ENCODE results near the gene DAB2IP.

The DAB2IP gene

GRCh38 chr9:121802753-121803152 lies 151.3 kb downstream of the DAB2IP start:
- Histone ChIP-seq H3K9me3 (ENCODE audit: control insufficient read depth, insufficient read depth, low read length) (no peaks in the 10 kb centered on the region), H3K4me3 (ENCODE audit: low read length) (no peak overlapping the region), H3K9me2 (replicated peaks; ENCODE audit: control insufficient read depth, low read length) (no peaks in the 10 kb centered on the region), H3K79me2 (ENCODE audit: control insufficient read depth, low read length) (no peaks in the 10 kb centered on the region), H3K4me2 (ENCODE audit: low read length) (no peak overlapping the region), H3F3A (ENCODE audit: control insufficient read depth, insufficient read depth) (no peaks in the 10 kb centered on the region), H3K4me1 (ENCODE audit: control insufficient read depth, low read length) (no peaks in the 10 kb centered on the region), H3K36me3 (ENCODE audit: control insufficient read depth, low read length) (no peaks in the 10 kb centered on the region), H3K27ac (ENCODE audit: low read depth, low read length) (no peak overlapping the region), H4K20me1 (ENCODE audit: control insufficient read depth, insufficient read depth, low read depth, low read length) (no peaks in the 10 kb centered on the region), H3K27me3 (ENCODE audit: control insufficient read depth, low read length) (peaks cover 10% of the 10 kb centered on the region)
- no peak for TF ChIP-seq CTCF (IDR thresholded peaks at IDR 0.05; ENCODE audit: low read depth, low read length, poor library complexity, severe bottlenecking)
- TF ChIP-seq EZH2phosphoT487 (IDR thresholded peaks at IDR 0.05; ENCODE audit: borderline replicate concordance, low read length), result no peak

GRCh38 chr9:121807069-121807822 lies 155.8 kb downstream of the DAB2IP start:
- H3K9me3 ChIP-seq (ENCODE audit: control insufficient read depth, insufficient read depth, low read length), result no peaks in the 10 kb centered on the region
- no peaks in the 10 kb centered on the region for H3K36me3 ChIP-seq (ENCODE audit: control insufficient read depth, low read length)
- no peak overlapping the region for H3K4me3 ChIP-seq (ENCODE audit: low read length)
- no peaks in the 10 kb centered on the region for H3K79me2 ChIP-seq (ENCODE audit: control insufficient read depth, low read length)
- H3K4me1 ChIP-seq (ENCODE audit: control insufficient read depth, low read length), result no peaks in the 10 kb centered on the region
- TF ChIP-seq EZH2phosphoT487 (IDR thresholded peaks at IDR 0.05; ENCODE audit: borderline replicate concordance, low read length) (no peak), CTCF (IDR thresholded peaks at IDR 0.05; ENCODE audit: low read depth, low read length, poor library complexity, severe bottlenecking) (no peak)
- H3K27ac ChIP-seq (ENCODE audit: low read depth, low read length), result no peak overlapping the region
- no peaks in the 10 kb centered on the region for H4K20me1 ChIP-seq (ENCODE audit: control insufficient read depth, insufficient read depth, low read depth, low read length)
- H3F3A ChIP-seq (ENCODE audit: control insufficient read depth, insufficient read depth), result no peaks in the 10 kb centered on the region
- peaks cover 5% of the 10 kb centered on the region; the same call in 1 of the 2 replicates for H3K27me3 ChIP-seq (ENCODE audit: control insufficient read depth, low read length)
- no peaks in the 10 kb centered on the region for H3K9me2 ChIP-seq (replicated peaks; ENCODE audit: control insufficient read depth, low read length)
- H3K4me2 ChIP-seq (ENCODE audit: low read length), result no peak overlapping the region

- Histone ChIP-seq H3K4me3 (ENCODE audit: low read length) (no peak overlapping the region), H3K9me3 (ENCODE audit: control insufficient read depth, insufficient read depth, low read length) (no peaks in the 10 kb centered on the region)
- TF ChIP-seq EZH2phosphoT487 (IDR thresholded peaks at IDR 0.05; ENCODE audit: borderline replicate concordance, low read length), result no peak
- TF ChIP-seq CTCF (IDR thresholded peaks at IDR 0.05; ENCODE audit: low read depth, low read length, poor library complexity, severe bottlenecking), result no peak
These were observed 156.4 kb downstream of the DAB2IP start for GRCh38 chr9:121807823-121808278.

More at GRCh38 chr9:121807823-121808278, 156.4 kb downstream of the DAB2IP start:
- H3F3A ChIP-seq (ENCODE audit: control insufficient read depth, insufficient read depth), result no peaks in the 10 kb centered on the region
- no peaks in the 10 kb centered on the region for H3K4me1 ChIP-seq (ENCODE audit: control insufficient read depth, low read length)
- H3K4me2 ChIP-seq (ENCODE audit: low read length), result no peak overlapping the region
- H3K27ac ChIP-seq (ENCODE audit: low read depth, low read length), result no peak overlapping the region
- H4K20me1 ChIP-seq (ENCODE audit: control insufficient read depth, insufficient read depth, low read depth, low read length), result no peaks in the 10 kb centered on the region
- no peaks in the 10 kb centered on the region; the same call in 1 of the 2 replicates for H3K27me3 ChIP-seq (ENCODE audit: control insufficient read depth, low read length)
- H3K9me2 ChIP-seq (replicated peaks; ENCODE audit: control insufficient read depth, low read length), result no peaks in the 10 kb centered on the region
- no peaks in the 10 kb centered on the region for H3K36me3 ChIP-seq (ENCODE audit: control insufficient read depth, low read length)
- H3K79me2 ChIP-seq (ENCODE audit: control insufficient read depth, low read length), result no peaks in the 10 kb centered on the region
